Erythroblast (primary cell): ENCODE measurements around the gene IQCK.
A peak's percentile ranks its signal among the peaks of the same experiment; 100 is the strongest.
"Not testable (repeated sequence)": the region's sequence is repeated elsewhere in the genome, so short reads cannot be mapped to it uniquely, and the experiment has no call there.

Source experiments
- DNase-seq, 2 experiments: peaks; one replicate each; lab custom pipeline; 2025; lab: John Stamatoyannopoulos, UW
- GATA1 ChIP-seq: IDR thresholded peaks from 2 replicates; pipeline ENCODE4 v1.6.1; 2011; ENCODE audit warnings: low read depth, mild to moderate bottlenecking, control low read depth, low read length, moderate library complexity
- POLR2A ChIP-seq: IDR thresholded peaks from 2 replicates; pipeline ENCODE4 v1.6.1; 2011; ENCODE audit warnings: mild to moderate bottlenecking, low read length

IQCK gene

GRCh38 chr16:19705843-19706242 is 12.2 kb upstream of the IQCK start:
- no peak for DNase-seq
- TF ChIP-seq POLR2A (no peak), GATA1 (no peak)

GRCh38 chr16:19706846-19707245 is 11.2 kb upstream of the IQCK start:
- TF ChIP-seq POLR2A (no peak), GATA1 (no peak)
- DNase-seq, result no peak

- no peak for DNase-seq
- TF ChIP-seq GATA1 (no peak), POLR2A (no peak)
Observed at GRCh38 chr16:19707569-19708295, 10.3 kb upstream of the IQCK start.

- TF ChIP-seq GATA1, result no peak
- DNase-seq, result no peak
Observed at GRCh38 chr16:19708296-19709205, 9.5 kb upstream of the IQCK start.

GRCh38 chr16:19709381-19710136 is 8.5 kb upstream of the IQCK start:
- TF ChIP-seq POLR2A (no peak), GATA1 (no peak)
- DNase-seq, result no peak

- TF ChIP-seq POLR2A (no peak), GATA1 (no peak)
Observed at GRCh38 chr16:19710191-19710908, 7.7 kb upstream of the IQCK start.

GRCh38 chr16:19710991-19711545 is 7.0 kb upstream of the IQCK start:
- no peak for DNase-seq
- TF ChIP-seq POLR2A (no peak), GATA1 (no peak)

More at GRCh38 chr16:19710191-19710908, 7.7 kb upstream of the IQCK start:
- DNase-seq, result peak in 1 of 2 experiments; percentile 37

- no peak for DNase-seq
- no peak for TF ChIP-seq POLR2A
- no peak for TF ChIP-seq GATA1
Observed at GRCh38 chr16:19711643-19712042, 6.4 kb upstream of the IQCK start.

GRCh38 chr16:19712418-19713058 is 5.5 kb upstream of the IQCK start:
- no peak for TF ChIP-seq GATA1
- no peak for DNase-seq

- no peak for DNase-seq
- no peak for TF ChIP-seq POLR2A
- TF ChIP-seq GATA1, result no peak
Observed at GRCh38 chr16:19713697-19714096, 4.4 kb upstream of the IQCK start.

- no peak for DNase-seq
- TF ChIP-seq POLR2A (no peak), GATA1 (no peak)
Observed at GRCh38 chr16:19715566-19715965, 2.5 kb upstream of the IQCK start.

GRCh38 chr16:19716183-19716582 is 1.9 kb upstream of the IQCK start:
- DNase-seq, result no peak
- TF ChIP-seq GATA1 (no peak), POLR2A (no peak)

- not testable (repeated sequence) for DNase-seq
Observed at GRCh38 chr16:19716728-19717127, 1.3 kb upstream of the IQCK start.
